LNCaP clone FGC (cell line): ENCODE results near the gene TAS2R3.

Experiments
- DNase-seq: peaks from one replicate; pipeline ENCODE4 v3.0.0-alpha.2; 2011; ENCODE audit warnings: low read depth
- H3K4me3 ChIP-seq: 2 replicates; pipeline ENCODE4 v1.5.1; 2011; ENCODE audit warnings: mild to moderate bottlenecking, low read depth, low read length, control low read depth
- TF ChIP-seq, protein P1 (sequence below): IDR thresholded peaks from 2 replicates; pipeline ENCODE4 v1.5.1; 2012; ENCODE audit warnings: mild to moderate bottlenecking; ENCODE audit not compliant: control insufficient read depth, insufficient read depth; ENCODE audit errors: extremely low read depth

The TAS2R3 gene

GRCh38 chr7:141729020-141729419 lies 34.9 kb upstream of the TAS2R3 start:
- TF ChIP-seq, protein P1, sequence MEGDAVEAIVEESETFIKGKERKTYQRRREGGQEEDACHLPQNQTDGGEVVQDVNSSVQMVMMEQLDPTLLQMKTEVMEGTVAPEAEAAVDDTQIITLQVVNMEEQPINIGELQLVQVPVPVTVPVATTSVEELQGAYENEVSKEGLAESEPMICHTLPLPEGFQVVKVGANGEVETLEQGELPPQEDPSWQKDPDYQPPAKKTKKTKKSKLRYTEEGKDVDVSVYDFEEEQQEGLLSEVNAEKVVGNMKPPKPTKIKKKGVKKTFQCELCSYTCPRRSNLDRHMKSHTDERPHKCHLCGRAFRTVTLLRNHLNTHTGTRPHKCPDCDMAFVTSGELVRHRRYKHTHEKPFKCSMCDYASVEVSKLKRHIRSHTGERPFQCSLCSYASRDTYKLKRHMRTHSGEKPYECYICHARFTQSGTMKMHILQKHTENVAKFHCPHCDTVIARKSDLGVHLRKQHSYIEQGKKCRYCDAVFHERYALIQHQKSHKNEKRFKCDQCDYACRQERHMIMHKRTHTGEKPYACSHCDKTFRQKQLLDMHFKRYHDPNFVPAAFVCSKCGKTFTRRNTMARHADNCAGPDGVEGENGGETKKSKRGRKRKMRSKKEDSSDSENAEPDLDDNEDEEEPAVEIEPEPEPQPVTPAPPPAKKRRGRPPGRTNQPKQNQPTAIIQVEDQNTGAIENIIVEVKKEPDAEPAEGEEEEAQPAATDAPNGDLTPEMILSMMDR, result no peak
- DNase-seq, result no peak
- H3K4me3 ChIP-seq, result no peak overlapping the region

- DNase-seq, result no peak
- TF ChIP-seq, protein P1, result no peak
Measured at GRCh38 chr7:141731476-141732149, 32.3 kb upstream of the TAS2R3 start.

DNA sequence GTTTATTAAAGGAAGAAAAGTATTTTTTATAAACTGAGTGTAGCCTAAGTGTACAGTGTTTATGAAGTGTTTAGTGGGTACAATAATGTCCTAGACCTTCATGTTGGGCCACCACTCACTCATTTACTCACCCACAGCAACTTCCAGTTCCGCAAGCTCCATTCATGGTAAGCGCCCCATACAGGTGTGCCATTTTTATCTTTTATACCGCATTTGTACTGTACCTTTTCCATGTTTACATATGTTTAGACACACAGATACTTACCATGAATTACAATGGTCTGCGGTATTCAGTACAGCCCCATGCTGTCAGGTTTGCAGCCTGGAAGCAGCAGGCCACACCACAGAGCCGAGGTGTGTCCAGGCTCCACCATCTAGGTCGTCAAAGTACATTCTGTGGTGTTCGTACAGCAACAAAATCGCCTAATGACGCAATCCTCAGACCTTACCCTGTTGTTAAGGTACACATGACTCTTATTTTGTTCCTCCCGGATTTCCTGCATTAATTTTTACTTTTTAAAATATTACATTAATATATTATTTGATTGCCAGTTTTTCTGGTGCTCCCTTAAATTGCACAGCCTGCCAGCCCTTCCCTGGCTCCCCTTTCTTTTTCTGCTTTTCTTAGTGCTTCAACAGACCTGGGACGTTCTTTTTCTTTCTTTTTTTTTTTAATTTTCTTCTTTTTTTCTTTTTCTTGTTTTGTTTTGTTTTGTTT lies 26.6 kb upstream of the TAS2R3 start:
- no peak for DNase-seq
- peak overlapping the region; percentile 88 for H3K4me3 ChIP-seq
- TF ChIP-seq, protein P1, result no peak

More at GRCh38 chr7:141731476-141732149, 32.3 kb upstream of the TAS2R3 start:
- H3K4me3 ChIP-seq, result no peak overlapping the region

GRCh38 chr7:141737836-141738591 lies 25.9 kb upstream of the TAS2R3 start, which contains the start of gene SSBP1:
Gene SSBP1, plus strand, starts transcription at chr7:141738358. Its CDS starts 809 bp downstream, at chr7:141739167.
- DNase-seq, result peak; percentile 93
- H3K4me3 ChIP-seq, result peak within 1 kb of the TSS; percentile 88
- TF ChIP-seq, protein P1, result peak; percentile 77

DNA sequence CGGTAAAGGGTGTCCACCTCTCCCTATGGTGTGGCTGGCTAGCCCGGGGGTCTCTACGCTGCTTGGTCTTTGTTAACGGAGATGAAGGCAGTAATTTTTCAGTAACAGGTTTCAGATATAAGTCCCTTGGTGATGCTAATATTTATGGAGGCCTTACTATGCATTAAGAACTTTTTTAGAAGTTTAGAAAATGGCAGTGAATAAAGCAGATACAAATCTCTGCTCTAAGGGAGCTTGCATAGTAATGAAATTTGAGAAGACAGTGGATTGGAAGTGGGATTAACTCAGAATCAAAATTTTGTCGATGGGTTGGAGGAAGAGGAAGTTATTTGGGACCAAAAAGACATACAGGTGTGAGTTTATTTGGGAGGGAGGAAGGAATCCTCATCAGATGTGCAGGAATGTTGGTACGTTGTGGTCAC lies 25.3 kb upstream of the TAS2R3 start:
- TF ChIP-seq, protein P1, result no peak
- H3K4me3 ChIP-seq, result peak overlapping the region; percentile 88
- DNase-seq, result no peak

DNA sequence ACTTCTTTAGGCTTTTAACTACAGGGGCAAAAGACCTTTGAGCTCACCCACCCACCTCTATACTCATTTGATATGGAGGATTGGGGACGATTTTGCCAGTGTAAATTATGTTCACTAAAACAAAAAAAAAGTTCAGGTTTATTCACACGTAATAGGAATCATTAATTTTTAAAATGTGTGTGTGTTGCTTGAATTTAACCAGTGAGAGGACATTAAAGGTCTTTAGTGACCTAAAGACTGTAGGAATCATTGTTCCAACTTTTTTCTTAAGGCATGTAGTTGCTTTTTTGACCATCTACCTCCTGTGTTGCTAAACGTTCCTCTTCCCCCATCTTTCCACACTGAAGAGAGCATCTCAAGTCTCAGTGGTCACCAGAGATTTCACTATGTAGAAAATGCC lies 24.6 kb upstream of the TAS2R3 start:
- TF ChIP-seq, protein P1, result no peak
- no peak for DNase-seq

More for the DNA sequence above, 24.6 kb upstream of the TAS2R3 start:
- peak overlapping the region; percentile 88 for H3K4me3 ChIP-seq
